Left lobe of liver (tissue), 2 donors: ENCODE measurements around the gene HIRA. TPM values are rescaled to one million over a fixed set of nuclear protein-coding genes. Genes with fewer than 3 reads are reported as not detected.

Experiments used
- ATAC-seq: fragments of 200-7000 bp; cut with Tn5 transposase; one replicate; pipeline ENCODE4 v1.9.1; 2020; ENCODE audit warnings: mild to moderate bottlenecking, moderate library complexity
- DNase-seq: peaks from one replicate; pipeline ENCODE4 v3.0.0-alpha.2; 2020; ENCODE audit warnings: low spot score
- total RNA-seq: library from RNA; stranded (reverse); gene quantifications from one replicate; pipeline ENCODE4 v1.2.1, GENCODE V29; 2021
- donor health status: DM: no; HTN: no; CAD: no; lungs with moderate emphysema.
- donor health status: DM: no; HTN: yes; CAD: no.

HIRA gene
- total RNA-seq, 1 donor from 2014 or later = 20.2 TPM

DNA sequence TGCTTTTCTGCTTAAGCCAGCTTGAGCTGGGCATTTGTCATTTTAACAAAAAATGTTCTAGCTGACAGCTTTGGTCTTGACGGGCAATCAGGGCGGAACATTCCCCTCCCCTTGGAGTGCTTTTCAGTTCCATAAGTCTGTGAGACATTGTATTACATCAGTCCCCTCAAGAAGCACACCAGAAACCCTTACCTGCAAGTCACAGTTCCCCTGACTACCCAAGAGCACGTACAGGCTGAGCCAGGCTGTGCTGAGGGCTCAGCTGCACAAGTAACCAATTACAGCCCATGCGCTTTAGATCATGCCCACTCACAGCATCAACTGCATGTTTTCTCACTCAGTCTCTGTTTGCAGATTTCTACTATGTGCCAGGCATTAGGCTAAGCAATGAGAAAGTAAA is 19.1 kb downstream of the HIRA start:
- DNase-seq (no peak), ATAC-seq (no peak)

DNA sequence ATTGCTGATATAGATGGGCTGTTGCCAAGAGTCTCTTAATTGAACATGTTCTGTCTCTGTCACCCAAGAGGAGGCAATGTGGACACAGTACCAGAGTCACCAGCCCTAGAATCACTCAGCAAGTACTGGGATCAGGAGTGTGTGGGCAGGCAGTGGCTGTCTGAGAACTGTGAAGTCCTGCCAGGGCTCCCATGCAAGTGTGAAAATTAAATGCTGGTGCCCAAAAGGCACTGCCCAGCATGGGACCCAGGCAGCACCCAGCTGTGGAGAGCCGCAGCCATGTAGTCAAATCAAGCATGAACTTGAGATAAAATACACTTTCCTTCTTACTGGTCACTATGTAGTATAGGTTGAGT is 19.9 kb downstream of the HIRA start:
- no peak for DNase-seq
- peak; percentile 37 for ATAC-seq

DNA sequence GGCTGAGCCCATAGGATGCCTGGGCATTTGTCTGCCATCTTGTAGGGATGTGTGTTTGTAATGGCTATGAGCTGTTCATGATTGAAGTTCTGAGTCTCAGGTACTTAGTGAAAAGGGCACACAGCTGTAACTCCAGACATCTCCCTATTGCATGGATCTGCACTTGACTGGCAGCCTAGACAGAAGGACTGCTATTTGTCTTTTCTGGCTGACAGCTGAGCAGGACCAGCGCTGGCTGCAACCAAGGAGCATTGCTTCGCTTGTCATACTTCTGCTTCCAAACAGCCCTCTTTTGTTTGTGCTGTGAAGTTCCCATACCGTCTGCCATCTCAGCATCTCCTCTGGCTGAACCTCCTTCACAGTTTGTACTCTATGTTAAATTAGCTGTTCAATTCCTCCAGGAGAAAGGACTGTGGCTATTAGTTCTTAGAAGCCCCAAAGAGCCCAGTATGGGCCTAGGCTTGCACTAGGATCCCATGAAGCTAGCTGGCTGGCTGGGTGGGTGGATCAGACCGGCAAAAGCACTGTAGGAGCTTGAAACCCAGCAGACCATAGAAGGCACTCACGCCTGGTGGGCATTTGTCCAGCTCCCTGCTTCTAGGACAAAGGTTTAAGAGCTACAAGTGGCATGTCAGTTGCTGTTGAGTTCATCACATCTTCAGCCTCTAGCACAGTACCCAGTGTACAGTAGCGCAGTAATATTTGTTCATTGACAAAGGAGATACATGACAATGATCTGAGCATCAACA is 20.4 kb downstream of the HIRA start:
- ATAC-seq = peak; percentile 29
- DNase-seq = no peak

DNA sequence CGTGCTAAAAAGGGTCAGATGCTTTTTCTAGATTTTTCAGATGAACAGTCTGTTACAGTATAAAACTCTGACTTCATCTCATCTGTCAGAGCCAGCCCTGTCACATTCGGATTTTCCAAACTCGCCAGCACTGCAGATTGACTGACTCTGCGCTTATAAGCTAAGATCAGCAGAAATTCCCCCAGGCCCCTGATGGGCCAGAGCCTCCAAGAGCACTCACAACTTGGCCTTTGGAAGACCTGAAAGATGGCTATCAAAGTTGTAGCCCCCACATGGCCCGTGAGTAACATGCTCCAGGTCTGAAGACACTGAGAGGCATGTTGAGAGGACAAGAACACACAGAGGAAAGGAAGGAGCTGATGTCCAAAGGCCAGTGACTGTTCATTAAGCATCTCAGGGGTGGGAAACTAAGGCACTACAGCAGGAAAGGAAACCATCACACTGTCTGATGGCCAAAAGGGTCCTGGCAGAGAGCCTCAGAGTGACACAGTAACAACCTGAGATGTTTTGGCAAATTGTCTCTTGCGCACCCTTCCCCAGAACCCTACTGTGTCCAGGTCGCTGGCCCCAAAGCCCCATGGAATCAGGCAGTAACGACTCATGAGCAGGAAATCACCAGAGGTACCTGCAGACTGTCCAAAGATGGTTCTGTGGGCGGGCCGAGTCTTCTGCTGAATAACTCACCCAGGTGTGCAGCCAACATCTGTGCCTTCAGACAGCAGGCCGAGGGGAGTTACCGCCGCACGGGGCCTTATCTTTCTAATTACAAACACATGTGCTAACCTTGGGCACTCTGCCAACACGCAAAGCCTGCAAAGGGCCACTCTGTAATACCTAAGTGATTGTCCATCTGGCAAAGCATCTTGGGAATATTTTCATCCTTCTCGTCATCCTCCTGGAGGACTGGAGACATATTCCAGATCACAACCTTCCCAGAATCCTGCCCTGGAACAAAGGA is 23.6 kb downstream of the HIRA start:
- DNase-seq (no peak), ATAC-seq (no peak)

DNA sequence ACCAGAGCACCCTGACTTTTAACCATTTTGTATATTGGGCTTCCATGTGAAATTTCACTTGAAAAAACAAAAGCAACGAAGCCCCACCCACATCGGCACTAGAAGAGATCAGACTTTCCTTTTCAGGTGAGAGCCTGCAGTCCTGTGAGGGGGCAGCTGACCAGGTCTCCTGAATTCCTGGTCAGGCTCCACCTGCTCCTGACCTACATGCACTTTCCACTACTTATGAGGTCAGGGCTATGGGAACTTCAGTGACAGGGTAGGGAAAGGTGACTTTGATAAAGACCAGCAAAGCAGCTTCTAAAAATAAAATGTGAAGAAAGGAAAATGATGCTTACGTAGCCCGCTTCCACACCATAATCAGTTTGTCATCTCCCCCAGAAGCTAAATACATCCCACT is 24.7 kb downstream of the HIRA start:
- ATAC-seq (no peak), DNase-seq (no peak)

DNA sequence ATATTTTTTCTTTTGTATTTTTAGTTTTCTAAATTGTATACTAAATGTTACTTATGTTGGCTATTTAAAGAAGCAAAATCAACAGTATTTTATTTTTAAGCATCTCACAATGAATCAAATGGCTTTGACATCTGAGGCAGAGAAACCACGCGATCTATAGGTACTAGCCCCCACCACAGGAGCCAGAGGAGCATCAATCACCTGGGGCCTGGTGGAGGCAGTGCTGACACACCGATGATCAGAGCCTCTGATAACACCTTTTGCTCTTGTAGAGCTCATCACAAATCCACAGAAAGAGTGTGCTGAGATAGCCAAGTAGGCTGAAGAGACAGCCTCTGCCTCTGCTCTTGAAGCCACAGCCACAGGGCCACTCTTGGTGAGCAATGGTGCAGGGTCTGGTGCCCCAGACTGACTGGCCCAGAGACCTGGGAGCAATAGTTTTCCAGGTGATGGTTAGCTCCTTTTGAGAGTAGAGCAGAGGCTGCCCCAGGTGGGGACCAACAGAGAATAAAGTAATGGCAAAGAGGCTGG is 25.2 kb downstream of the HIRA start:
- ATAC-seq = peak; percentile 30
- no peak for DNase-seq

DNA sequence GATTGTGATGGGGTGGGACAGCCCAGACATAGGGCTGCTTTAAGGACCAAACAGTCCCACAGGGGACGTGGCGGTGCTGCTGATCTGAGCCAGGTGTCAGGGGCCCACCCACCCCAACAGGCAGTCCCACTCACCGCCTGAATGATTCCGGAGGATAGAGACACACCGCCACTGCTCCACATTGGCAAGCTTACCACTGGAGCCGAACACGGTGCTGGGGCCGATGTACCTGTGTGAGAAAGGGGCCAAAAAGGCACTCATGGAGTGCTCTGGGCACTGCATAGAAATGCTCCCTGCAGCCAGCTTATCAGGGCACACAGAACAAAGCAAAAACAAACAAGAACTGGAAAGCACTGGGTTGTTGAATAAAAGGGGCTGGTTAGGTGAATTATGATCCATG is 25.9 kb downstream of the HIRA start:
- ATAC-seq = peak; percentile 70

DNA sequence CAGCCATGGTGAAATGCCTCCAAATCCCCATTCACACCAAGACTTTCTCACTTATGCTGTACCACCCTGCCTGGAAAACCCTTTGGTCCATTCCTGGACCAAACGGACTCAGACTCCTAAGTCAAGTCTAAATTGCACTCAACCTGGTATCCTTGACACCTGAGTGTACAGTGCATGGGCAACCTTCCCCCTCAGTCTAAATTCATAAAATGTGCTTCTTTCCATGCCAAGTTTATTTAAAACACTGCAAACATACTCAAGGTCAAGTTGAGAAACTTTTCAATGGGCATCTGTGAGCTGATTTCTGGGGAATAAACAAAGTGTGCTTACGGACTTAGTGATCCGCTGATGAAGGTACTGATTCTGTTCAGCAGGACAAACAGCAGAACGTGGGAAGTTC is 26.4 kb downstream of the HIRA start:
- peak; percentile 53 for ATAC-seq

More for the DNA sequence above, 25.9 kb downstream of the HIRA start:
- no peak for DNase-seq

DNA sequence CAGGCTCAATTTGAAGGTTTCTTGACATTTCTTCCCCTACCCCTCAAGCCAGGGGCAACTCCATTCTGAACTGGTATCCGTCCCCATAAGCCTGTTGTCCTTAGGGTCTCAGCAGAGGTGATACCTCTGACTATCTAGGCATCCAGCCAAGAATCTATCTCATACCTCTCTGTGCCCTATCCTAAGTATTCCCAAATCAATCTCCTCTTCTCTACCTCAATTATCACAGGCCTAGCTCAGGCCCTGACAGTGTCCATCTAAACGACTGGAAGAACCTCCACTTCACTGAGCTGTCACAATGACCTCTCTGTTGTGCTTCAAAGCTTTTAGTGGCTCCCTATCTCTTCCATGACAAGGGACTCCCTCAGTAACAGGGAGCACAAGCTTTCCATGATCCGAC is 26.9 kb downstream of the HIRA start:
- DNase-seq = no peak
- ATAC-seq = no peak

More for the DNA sequence above, 26.4 kb downstream of the HIRA start:
- no peak for DNase-seq

DNA sequence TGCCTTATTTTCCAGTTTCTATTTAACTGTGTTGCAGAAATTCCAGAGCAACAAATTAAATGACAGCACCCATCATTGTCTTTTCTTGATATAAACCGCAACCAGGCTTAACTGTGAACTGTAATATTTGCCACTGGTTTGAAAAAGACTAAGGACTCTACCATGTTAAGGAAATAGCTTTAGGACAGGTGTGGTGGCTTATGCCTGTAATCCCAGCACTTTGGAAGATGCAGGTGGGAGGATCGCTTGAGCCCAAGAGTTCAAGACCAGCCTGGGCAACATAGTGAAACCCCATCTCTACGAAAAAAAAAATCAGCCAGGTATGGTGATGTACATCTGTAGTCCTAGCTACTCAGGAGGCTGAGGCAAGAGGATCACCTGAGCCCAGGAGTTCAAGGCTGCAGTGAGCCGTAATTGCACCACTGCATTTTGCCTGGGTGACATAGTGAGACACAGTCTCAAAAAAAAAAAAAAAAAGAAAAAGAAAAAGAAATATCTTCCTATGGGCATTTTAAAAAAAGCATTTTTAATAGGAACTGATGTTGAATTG is 28.8 kb downstream of the HIRA start:
- ATAC-seq (no peak), DNase-seq (no peak)

DNA sequence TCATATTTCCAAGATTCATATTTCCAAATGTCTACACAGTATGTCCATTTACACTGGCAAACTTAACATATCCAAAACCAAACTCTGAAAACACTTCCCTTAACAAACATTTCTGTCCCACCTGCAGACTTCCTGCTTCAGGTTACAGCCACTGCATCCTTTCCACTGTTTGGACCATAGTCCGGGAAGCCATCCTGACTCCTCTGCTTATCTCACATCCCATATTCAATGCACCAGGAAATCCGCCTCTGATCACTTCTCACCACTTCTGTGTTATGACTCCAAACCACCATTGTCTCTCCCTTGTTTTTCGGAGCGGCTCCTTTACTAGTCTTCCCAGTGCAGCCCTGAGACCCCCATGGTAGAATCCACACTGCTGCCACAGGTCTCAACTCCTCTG is 30.1 kb downstream of the HIRA start:
- ATAC-seq = no peak
- no peak for DNase-seq

DNA sequence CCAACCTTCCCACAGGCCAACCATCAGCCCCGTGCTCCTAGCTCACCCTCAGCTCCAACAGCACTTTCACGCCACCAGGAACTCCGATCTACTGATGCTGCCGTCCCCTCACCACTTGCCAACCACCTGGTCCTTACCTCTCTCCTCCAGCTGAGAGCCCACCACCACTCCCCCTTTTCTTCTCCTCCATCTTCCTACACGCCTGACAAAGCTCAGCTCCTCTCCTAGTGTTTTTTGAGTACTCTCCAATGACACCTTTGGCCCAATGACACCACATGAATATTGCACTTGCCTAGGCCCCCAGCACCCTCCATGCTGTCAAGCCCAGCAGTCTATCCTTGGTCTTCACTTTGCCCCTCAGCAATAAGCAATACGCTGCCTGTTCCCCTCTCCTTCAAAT is 30.7 kb downstream of the HIRA start:
- ATAC-seq (no peak), DNase-seq (no peak)

DNA sequence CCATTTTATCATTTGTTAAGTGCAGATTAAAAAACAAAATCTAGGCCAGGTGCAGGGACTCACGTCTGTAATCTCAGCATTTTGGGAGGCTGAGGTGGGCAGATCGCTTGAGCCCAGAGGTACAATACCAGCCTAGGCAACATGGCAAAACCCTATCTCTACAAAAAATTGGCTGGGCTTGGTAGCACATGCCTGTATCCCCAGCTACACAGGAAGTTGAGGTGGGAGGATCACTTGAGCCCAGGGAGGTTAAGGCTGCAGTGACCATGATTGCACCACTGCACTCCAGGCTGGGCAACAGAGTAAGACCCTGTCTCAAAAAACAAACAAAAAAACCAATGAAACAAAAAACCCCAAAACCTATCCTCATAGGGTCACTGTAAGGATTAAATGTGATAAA is 32.9 kb downstream of the HIRA start:
- DNase-seq = no peak

DNA sequence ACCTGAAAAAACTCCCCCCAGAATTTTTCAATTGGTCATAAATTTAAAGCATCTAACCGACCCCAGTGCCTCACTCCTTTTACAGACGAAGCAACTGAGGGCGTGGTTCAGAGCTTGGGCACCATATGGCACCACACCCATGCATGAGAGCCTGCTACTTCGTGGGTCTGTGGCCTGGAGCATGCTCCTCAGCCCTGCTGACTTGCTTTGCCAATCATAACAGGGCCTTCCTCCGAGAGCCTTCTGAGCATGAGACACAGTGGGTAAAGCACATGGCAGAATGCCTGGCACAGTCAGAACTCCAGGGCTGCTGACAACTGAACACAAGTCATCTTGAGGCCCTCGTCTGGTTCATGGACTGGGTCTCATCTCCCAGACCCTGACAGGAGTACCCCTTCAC is 33.3 kb downstream of the HIRA start:
- ATAC-seq (no peak), DNase-seq (no peak)

More for the DNA sequence above, 32.9 kb downstream of the HIRA start:
- no peak for ATAC-seq

DNA sequence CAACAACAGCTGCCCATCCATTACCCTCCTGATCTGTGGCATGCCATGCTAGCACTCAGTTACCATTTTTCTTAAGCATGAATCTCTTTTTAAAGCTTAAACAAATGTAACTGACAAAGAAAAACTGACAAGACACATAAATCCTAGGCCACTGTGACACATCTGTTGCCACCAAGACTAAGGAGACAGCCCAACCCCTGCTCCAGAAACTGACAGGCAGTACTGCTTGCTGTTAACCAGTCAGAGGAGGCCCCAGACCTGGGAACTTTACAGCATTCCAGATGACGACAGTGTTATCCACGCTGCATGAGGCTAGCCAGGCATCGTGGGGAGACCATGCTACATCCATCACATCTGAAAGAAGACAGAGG is 33.8 kb downstream of the HIRA start:
- ATAC-seq = no peak
- no peak for DNase-seq

DNA sequence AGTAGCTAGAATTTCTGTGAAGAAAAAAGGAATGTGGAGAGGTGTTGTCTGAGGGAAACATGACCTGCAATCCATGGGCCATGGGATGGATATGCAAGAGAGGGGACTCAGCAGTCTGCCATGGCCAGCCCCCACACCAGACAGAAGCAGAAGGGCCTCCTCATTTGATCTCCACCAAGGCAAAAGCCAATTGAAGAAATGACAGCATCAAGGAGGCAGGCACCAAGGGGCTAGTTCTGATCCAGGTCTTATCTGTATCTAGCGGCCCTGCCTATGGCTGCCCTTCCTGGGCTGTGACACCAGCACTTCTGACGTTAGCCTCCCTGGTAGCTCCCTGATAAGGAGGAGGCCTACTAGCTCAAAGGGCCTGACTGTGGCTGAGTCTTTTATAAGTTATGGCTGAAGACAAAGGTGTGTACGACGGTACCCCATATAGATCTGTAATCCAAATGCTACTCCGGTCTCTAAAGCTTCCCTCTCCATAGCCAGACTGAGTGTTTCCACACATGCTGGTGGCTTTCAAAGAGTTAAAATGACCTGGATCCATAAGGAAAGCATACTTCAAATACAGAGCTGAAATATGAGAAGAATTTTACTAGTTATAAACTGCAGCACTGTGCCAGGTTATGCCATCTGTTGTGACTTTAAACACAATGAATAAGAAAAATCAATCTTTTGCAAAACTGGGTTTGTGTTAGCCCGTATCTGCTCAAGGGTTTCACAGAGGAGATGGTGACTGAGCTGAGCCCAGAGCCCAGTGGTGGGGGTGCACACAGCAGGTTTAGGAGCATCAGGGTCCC is 34.4 kb downstream of the HIRA start:
- ATAC-seq (no peak), DNase-seq (peak; percentile 34)

DNA sequence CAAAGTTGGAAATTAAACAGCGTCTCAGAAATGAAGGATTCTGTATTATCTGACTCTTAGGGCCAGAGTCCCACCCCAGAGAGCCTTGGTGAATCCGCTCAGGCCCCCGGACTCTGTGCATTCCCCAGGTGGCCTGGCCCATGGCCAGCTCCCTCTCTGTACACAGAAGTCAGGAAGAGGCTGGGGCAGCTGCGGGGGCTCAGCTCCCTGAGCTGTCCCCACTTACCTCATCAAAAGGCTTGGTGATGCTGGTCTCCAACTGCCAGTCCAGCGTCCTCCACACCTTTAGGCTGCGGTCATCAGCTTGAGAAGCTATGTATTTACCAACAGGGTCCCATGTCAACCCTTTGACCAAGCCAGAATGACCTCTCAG is 35.0 kb downstream of the HIRA start:
- ATAC-seq (no peak), DNase-seq (peak; percentile 41)

DNA sequence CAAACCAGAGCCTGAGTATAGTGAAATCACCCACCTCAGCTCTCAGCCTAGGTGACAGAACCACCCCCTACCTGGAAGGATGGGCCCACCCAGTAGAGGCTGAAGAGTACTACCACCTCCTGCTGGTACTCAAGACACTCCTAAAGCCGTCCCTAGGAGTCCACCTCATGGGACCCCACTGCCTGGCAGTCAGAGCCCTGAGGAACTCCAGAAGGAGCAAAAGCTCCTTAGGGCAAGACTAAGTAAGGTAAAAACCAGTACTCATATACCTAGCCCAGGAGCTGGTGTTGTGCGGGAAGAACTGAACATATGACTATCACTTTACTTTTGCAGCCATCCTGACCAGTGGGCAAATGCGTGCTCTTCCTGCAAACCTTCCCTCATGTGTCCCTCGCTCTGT is 36.3 kb downstream of the HIRA start:
- DNase-seq = peak; percentile 23
- ATAC-seq = no peak

DNA sequence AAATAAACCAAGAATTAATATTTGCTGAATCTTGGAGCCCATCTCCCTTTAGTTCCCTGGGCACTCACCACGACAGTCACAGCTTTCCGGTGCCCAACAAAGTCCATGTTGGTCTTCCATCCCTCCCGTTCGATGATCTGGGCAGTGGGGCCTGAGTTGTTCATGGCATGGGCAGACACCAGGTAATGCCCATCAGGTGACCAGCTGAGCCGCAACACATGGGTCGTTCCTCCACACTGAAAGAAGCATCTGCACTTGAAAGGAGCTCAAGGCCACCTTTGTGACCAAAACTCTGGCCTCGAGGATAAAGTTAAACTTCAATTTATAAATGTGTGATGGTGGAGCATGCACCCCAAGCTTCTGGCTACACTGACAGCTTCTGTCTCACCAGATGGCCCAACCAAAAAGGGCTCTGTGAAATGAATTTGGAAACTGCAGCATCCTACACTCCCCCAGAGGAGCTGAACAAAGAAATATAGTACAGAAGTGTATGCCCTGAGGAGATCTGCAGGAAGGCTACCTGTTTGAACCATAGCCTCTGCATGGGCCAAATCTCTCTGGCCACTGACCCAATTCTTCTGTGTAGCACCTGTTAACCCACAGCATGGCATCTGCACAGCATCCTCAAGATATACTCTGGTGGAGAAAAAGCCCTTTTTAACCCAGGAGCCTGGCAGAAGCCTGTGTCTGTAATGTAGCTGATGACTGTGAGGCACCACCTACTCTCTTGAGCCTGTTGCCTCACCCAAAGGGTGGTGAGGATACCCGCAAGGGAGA is 37.1 kb downstream of the HIRA start:
- DNase-seq (peak; percentile 29), ATAC-seq (no peak)

DNA sequence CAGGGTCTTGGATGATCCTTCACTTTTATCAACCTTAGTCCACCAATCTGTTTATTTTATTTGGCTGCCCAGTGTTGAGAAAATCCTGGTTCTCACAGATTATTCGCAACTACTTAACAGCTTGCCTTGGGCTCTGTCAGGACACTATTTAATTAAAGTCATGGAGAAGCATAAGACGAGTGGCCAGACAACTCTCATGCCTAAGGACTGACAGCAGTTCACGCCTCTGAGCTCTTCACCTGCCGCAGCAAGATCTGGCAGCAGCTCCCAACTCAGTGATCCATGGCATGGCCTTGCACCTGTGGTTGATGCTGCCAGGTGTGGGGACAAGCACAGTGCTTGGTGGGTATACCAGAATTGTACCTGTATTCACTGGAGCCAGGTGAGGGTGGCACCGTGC is 37.8 kb downstream of the HIRA start:
- DNase-seq (peak; percentile 30), ATAC-seq (no peak)
